Left colon (tissue), 2 donors: ENCODE results near the gene DPYSL4. TPM values are rescaled to one million over a fixed set of nuclear protein-coding genes. Genes with fewer than 3 reads are reported as not detected.
A peak's percentile ranks its signal among the peaks of the same experiment; 100 is the strongest.

Source experiments
- ATAC-seq: fragments of 200-7000 bp; cut with Tn5 transposase; one replicate; pipeline ENCODE4 v1.9.1; 2020; ENCODE audit warnings: mild to moderate bottlenecking, moderate library complexity
- DNase-seq, 2 donors: peaks; one replicate each; pipeline ENCODE4 v3.0.0-alpha.2; 2020
- intact Hi-C, 2 donors: fragments of 100-400 bp; cut with DNase I in 1 of 2; cut with micrococcal nuclease in 1 of 2; formaldehyde crosslinking; loops; one replicate each; pipeline versions ENCODE4 v1.11.2 to v1.14.0; 2022; cut with DNase I, micrococcal nuclease
- total RNA-seq, 2 donors: library from RNA; stranded (reverse); fragmentation: NEBNext Ultra II Directional; extraction: Animal tissue kit (Norgen Biotek cat#: 25700); gene quantifications; one replicate each; pipeline ENCODE4 v1.2.1, GENCODE V29; 2021
- donor health status: DM: no; HTN: no; CAD: no.
- donor health status: DM: yes; HTN: yes; CAD: no.

DPYSL4 gene
- total RNA-seq, 2 donors from 2014 or later, result 0.45 TPM; not detected in 1

DNA sequence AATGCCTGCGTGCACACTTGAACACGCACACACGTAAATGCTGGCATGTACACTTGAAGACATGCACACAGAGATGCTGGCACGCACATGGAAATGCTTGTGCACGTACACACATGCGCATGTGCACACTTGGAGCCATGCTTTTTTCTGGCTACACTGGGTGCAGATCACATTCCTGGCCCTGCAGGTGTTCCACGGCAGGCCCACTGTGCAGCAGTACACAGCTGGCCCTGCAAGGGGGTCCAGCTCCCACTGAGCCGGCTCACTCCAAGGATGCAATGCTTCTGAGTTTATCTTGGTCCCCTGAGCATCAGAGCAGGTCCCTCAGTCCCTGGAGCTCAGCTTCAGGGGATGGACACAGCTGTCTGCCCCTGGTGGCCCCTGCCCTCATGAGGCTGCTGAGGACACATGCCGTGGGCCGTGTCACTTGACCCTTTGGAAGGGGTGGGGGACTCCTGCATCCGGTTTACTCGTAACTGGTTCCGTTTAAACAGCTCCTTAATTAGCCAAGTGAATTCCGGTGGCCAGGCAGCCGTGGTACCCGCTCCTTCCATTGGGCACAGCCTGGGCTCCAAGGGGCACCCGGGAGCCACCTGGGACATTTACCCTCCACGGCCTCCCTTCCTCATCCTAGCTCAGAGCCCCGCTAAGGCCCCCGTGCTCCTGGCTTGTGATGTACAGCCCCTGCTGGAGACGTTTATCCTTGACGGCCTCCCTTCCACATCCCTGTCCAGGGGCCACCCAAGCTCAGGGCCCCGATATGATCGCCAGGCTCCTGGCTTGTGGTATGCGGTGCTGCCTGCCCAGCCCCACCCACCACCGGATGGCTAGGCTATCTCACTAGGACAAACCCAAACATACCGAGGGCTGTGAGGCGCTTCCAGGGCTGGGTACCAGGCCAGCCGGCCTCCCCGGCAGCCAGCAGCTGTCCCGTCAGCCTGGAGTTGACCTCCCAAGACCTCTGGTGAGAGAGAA is 39.5 kb upstream of the DPYSL4 start:
- intact Hi-C loops, result loop anchor here in 1 of 2 donors (10.0 kb wide), 1 partner anchor 262 kb away; no protein-coding TSS in a partner anchor
- ATAC-seq, result no peak
- peak in 1 of 2 donors; percentile 1 for DNase-seq

DNA sequence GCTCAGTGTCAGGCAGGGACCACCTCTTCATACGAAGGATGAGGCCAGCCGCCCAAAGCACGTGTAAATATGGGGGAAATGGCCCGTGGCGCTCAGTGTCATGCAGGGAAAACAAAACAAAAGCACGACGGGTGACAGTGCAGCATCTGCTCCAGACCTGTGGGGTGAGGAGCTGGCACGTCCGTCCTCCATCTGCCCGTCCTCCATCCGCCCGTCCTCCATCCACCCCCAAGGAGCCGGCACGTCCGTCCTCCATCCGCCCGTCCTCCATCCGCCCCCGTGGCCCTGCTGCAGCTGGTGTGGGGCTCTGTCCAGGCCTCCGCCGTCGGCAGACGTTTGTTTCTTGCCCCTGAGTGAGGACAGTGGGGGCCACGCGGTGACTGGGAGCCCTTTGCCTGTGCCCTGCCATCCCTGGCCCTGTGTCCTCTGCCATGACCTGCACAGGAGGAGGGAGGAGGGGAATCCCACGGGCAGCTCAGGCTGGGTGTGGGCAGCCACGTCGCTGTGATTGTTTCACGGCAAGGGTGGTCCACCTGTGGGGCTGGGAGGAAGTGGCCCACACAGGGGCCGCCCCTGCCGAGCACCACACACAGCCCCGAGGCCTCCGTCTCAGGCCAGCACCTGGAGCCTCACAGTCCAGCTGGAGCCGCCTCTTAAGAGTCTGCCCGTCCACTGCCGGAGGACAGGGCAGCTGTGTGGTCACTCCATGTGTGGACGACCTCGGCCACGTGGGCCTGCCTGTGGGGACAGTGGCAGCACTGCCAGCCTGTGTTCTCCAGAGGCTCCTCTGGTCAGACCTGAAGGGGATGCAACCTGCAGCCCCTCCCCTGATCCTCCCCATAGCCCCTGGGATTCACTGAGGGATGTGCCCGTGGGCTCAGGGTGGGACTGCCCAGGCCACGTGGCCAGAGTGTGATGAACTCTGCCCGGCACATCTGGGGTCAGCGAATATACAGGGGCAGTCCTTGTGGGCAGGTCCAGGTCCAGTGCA is 38.2 kb upstream of the DPYSL4 start:
- ATAC-seq, result no peak
- intact Hi-C loops, result loop anchor here in 1 of 2 donors (10.0 kb wide), 1 partner anchor 264 kb away; no protein-coding TSS in a partner anchor
- peak in 1 of 2 donors; percentile 0 for DNase-seq

DNA sequence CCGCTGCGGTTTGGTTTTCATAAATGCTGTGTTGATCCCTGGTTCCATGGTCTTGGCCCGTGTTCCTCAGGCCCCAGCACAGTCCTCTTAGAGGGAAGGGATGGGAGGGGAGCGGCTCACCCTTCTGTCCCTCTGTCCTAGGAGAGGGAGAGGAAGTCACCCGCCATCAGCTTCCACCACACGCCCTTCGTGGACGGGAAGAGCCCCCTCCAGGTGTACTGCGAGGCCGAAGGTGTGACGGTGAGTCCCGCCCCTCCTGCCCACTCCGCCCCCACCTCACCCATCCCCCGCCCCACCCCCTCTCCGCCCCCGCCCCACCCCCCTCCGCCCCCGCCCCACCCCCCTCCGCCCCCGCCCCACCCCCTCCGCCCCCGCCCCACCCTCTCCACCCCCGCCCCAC is 37.5 kb upstream of the DPYSL4 start:
- DNase-seq (no peak), ATAC-seq (no peak)
- intact Hi-C loops, result loop anchor here in 1 of 2 donors (10.0 kb wide), 1 partner anchor 264 kb away; no protein-coding TSS in a partner anchor

DNA sequence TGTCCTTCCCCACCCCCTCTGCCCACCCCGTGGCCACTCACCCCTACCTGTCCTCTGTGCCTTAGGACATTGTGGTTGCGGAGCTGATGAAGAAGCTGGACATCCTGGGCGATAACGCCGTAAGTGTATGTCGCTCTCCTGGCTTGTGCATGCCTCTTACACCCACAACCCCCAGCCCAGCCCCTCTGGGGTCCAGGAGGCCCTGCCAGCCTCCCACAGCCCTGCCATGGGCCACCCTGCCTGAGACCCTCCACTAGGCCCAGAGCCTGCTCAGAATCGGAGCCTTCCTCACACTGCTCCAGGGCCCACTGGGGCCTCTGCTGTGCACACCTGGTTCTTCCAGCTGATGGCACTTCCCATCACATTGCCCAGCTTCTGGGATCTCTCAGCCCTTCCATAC is 36.8 kb upstream of the DPYSL4 start:
- no peak for ATAC-seq
- peak in 1 of 2 donors; percentile 2 for DNase-seq
- intact Hi-C loops, result loop anchor here in 1 of 2 donors (10.0 kb wide), 1 partner anchor 265 kb away; no protein-coding TSS in a partner anchor

DNA sequence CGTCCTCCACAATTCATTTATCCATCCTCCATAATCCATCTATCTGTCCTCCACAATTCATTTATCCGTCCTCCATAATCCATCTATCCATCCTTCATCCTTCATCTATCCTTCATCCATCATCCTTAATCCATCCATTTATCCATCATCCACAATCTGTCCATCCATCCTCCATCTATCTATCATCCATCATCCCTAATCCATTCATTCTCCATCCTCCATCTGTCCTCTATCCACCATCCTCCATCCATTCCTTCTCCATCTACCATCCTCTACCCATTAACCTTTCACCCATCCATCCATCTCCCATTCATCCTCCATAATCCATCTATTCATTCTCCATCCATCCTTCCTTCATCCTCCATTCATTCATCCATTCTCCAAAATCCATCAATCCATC is 36.0 kb upstream of the DPYSL4 start:
- intact Hi-C loops, result no loop called here
- DNase-seq (no peak), ATAC-seq (no peak)

DNA sequence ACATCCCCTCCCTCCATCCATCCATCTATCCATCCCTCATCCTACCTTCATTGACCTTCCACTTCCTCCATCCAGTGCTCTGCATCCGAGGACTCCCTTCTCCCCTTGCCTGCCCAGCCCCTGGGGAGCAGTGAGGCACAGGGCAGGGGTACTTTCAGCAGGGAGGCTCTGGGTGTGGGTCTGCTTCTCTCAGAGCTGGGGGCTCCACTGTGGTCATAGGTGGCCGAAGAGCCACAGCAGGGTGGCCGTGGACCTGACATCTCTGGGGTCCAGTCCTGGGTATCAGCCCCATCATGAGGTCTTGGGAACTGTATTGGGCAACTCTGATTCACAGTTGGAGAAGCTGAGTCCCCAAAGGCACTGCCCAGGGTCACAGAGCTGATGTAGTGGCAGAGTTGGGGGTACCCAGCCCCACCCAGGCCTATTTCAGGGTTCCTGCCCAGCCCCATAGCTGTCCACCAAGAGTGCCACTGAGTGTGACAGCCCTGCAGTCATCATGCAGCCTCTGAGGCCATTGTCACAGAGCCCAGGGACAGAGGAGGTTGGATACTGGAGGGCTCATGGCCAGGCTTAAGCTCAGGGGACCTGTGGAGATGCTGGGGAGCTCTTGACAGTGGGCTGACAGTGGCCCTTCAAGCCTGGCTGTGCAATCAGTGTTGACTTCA is 35.3 kb upstream of the DPYSL4 start:
- intact Hi-C loops, result no loop called here
- ATAC-seq (no peak), DNase-seq (no peak)

DNA sequence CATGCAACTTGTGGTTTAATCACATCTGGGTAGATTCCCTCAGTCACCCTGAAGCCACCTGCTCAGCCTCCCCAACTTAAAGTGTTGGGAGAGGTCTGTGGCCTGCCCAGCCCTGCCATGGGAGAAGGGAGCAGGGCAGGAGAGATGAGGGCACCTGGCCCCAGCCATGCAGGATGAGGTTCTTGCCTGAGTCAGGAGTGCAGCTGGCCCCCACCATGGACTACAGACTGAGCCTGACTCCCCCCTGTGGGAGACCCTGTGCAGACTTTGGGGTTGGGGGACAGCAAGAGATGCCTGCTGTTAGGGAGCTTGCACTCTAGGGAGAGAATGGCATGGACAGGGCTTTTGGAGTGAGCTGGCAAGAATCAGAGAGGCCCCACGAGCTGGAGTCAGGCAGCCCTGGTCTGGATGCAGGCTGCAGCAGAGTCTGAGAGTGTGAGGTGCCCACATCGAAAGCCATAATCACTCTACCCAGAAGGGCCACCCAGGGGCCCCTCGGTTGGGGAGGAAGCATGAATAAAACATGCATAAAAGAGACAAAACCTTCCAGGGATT is 34.7 kb upstream of the DPYSL4 start:
- intact Hi-C loops, result no loop called here
- ATAC-seq (no peak), DNase-seq (no peak)

DNA sequence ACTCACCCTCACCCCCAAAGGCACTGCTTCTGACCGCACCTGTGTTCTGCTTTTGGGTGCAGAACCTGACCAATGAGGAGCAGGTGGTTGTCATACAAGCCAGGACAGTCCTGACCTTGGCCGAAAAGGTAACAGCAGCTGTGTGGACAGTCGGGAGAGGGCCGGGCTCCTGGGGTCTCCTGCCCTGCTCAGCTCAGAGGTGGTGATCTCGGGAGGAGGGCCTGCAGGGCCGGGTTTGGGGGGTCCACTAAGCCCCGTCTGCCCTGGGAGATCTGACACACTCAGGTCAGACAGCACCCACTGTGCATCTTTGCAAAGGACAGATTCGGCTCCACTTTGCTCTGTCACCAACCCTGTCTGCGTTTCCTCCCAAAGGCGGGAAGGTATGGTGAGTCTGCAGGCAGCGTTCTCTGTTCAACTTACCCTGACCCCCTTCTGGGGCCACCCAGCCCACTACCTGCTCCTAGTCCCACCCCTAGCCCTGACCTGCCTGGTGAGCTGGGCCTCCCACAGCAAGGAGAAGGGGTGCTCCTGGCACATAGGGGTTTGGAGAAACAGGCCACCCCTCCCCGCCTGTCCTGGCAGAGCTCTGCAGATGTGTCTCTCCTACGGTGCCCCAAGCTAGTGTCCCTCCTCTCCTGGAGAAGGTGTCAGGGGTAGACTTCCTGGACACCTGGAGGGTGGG is 33.7 kb upstream of the DPYSL4 start:
- intact Hi-C loops, result no loop called here
- DNase-seq, result no peak
- no peak for ATAC-seq

DNA sequence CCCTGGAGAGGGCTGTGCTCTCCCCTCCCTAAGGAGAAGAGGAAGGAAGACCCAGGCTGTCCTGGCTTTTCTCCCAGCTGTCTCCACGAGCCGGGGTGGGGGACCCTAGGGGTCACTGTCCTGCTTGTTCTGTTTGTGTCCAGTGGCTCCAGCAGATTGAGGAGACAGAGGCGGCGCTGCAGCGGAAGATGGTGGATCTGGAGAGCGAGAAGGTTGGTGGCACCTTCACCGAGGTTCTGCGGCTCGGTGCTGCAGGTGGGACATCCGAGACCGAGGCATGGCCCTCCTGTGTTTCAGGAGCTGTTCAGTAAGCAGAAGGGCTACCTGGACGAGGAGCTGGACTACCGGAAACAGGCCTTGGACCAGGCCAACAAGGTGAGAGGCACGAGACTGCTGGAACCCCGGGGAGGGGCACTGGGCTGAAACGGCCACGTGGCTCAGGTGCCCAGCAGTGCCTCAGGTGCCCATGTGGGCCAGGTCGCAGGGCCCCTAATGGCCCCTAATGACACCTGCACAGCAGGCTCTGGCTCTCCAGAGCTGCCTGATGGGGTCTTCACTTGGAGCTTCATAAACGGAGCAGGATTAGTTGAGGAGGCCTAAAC is 33.0 kb upstream of the DPYSL4 start:
- intact Hi-C loops, result no loop called here
- no peak for DNase-seq

DNA sequence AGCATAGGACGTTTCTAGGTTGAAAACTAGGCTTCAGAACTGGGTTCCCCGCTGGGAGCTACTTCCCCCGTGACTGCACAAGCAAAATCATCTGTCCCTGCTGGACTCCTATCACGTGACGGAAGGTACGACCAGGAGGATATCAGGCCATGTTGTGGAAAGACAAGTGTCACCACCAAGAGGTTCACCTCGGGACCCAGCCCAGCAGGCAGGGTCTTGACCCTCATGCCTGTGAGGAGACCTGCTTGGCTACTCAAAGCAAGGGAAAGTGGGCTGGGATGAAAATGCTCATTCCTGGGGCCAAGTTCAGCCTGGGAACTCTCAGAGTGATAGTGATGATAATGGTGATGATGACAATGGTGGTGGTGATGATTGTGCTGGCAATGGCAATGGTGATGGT is 32.3 kb upstream of the DPYSL4 start:
- DNase-seq, result no peak
- intact Hi-C loops, result no loop called here
- ATAC-seq, result no peak

More for the DNA sequence above, 33.0 kb upstream of the DPYSL4 start:
- ATAC-seq, result no peak

DNA sequence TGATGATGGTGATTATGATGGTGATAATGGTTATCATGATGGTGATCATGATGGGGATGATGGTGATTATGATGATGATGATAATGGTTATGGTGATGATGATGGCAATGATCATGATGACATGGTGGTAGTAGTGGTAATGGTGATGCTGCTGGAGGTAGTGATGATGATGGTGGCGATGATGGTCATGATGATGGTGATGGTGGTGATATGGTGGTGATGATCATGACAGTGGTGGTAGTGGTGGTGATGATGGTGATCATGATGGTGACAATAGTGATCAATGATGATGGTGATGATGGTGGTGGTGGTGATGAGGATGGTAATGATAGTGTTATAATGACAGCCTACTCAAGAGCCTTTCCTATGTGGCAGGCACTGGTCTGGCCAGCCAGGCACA is 31.8 kb upstream of the DPYSL4 start:
- ATAC-seq (no peak), DNase-seq (no peak)
- intact Hi-C loops, result no loop called here

DNA sequence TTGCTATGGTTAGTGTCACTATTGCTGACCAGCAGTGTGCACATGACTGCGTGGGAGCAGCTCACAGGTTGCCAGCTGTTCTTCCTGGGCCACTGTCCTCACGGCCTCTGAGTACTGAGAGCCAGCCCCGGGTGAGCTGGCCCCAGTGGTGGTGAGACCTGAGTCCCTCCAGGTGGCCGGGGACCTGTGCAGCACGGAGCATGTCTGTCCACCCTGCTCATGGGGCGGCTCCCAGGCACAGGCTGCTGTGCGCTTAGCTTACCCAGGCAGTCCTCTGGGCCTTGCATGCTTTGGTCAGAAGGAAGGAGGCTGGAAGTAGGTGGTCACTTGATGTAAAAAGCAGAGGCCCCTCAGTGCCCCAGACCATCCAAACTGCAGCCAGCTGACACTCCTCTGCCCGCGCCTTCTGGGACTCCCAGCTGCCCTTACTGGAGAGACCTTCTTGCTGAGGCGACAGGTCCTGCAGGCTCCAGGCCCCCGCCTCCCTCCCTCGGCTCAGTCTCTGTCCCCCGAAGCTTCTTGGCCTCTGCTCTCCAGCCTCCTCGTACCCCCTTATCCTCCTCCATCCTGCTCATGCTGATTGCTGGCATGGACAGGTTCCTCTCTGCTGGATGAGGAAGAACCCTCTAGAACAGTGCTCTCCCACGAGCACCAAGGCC is 30.9 kb upstream of the DPYSL4 start:
- DNase-seq, result no peak
- ATAC-seq, result no peak
- intact Hi-C loops, result no loop called here

DNA sequence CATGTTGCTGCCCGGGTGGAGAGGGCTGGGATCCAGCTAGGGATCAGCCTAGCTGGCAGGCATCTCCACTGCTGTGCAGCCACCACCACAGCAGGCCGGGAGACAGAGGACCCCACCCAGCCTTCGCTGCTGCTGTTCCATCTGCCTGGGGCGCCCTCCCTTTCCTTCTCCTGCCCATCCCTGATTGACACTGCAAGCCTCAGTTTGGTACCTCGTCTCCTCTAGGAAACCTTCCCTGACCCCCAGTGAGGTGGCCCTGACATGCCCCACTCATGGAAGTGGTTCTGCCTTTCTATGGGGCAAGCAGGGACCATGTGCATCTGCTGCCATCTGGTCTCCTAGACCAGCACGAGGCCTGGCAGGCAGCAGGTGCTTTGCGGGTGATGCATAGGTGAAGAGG is 30.4 kb upstream of the DPYSL4 start:
- DNase-seq (no peak), ATAC-seq (no peak)
- intact Hi-C loops, result no loop called here

DNA sequence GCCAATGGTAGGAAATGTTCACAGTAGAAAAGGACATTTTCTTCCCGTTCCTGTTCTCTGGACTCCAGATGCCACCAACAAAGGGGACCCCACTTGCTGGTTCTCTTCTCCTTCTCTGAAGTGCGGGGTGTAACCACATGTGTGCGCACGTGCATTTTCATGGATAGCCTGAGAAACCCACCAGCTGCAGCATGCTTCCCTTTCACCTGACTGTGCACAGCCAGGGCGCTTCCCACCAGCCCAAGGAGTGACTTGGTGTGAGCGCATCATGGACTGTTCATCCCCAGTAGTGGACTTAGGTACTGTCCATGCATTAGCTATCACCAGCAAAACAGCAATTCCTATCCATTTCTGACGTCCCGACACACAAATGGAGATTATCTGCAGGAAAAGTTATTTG is 29.6 kb upstream of the DPYSL4 start:
- intact Hi-C loops, result no loop called here
- no peak for ATAC-seq

DNA sequence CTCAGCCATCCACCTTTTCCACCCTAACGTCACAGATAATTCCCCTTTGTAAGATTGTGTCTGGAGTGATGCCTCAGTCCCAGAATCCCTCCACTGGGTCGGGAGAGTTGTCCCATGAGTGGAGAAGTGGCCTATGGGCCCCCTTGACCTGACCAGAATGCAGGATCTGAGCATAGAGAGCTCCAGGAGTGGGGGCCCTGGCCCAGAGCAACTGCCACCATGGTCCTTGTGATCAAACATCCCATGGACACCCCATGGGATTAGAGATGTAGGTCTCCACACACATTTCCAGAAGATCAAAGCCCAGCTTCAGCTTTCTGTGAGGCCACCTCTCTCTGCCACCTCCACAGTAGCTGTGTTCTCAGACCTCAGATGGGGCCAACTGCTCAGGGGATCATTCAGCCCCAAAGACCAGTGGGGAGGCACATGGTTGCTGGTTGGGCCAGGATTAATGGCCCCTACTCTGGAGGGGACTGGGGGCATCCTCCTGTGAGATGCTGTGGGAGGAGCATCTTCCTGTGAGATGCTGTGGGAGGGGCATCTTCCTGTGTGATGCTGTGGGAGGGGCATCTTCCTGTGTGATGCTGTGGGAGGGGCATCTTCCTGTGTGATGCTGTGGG is 28.5 kb upstream of the DPYSL4 start:
- intact Hi-C loops, result no loop called here
- DNase-seq (no peak), ATAC-seq (no peak)

More for the DNA sequence above, 29.6 kb upstream of the DPYSL4 start:
- no peak for DNase-seq

DNA sequence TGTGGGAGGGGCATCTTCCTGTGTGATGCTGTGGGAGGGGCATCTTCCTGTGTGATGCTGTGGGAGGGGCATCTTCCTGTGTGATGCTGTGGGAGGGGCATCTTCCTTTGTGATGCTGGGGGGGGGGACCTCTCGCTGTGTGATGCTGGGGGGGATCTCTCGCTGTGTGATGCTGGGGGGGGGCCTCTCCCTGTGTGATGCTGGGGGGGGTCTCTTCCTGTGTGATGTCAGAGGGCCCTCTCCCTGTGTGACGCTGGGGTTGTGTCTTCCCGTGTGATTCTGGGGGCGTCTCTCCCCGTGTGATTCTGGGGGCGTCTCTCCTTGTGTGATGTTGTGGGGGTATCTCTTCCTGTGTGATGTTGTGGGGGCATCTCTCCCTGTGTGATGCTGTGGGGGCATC is 27.9 kb upstream of the DPYSL4 start:
- no peak for ATAC-seq
- intact Hi-C loops, result no loop called here

More for the DNA sequence above, 27.9 kb upstream of the DPYSL4 start:
- DNase-seq, result no peak
